GM13977 (cell line): ENCODE results near the gene RRAGB.
A peak's percentile ranks its signal among the peaks of the same experiment; 100 is the strongest.

Source experiments
- DNase-seq: peaks from one replicate; pipeline ENCODE4 v3.0.0; 2012; ENCODE audit warnings: low spot score
- in situ Hi-C: fragments of 300-500 bp; cut with MboI; formaldehyde crosslinking; loops from one replicate; pipeline ENCODE4 v1.12.0; 2022; ENCODE audit warnings: low sequenced_read_pairs, low pct_unique_long_range_greater_than_20kb, mixed read lengths, inconsistent platforms; ENCODE audit not compliant: unreplicated experiment
- TF ChIP-seq, protein P1 (sequence below): IDR thresholded peaks from 2 replicates; pipeline ENCODE4 v1.5.1; 2012; ENCODE audit warnings: mild to moderate bottlenecking, control low read depth; ENCODE audit not compliant: insufficient read depth; ENCODE audit errors: extremely low read depth, missing control alignments

RRAGB gene

GRCh38 chrX:55709735-55710134, 7.8 kb upstream of the RRAGB start:
- no peak for DNase-seq
- TF ChIP-seq, protein P1, sequence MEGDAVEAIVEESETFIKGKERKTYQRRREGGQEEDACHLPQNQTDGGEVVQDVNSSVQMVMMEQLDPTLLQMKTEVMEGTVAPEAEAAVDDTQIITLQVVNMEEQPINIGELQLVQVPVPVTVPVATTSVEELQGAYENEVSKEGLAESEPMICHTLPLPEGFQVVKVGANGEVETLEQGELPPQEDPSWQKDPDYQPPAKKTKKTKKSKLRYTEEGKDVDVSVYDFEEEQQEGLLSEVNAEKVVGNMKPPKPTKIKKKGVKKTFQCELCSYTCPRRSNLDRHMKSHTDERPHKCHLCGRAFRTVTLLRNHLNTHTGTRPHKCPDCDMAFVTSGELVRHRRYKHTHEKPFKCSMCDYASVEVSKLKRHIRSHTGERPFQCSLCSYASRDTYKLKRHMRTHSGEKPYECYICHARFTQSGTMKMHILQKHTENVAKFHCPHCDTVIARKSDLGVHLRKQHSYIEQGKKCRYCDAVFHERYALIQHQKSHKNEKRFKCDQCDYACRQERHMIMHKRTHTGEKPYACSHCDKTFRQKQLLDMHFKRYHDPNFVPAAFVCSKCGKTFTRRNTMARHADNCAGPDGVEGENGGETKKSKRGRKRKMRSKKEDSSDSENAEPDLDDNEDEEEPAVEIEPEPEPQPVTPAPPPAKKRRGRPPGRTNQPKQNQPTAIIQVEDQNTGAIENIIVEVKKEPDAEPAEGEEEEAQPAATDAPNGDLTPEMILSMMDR, result no peak
- in situ Hi-C loops, result loop anchor here (25.0 kb wide), 1 partner anchor 103 kb away; no protein-coding TSS in a partner anchor

- TF ChIP-seq, protein P1, result no peak
- no peak for DNase-seq
- in situ Hi-C loops, result loop anchor here (25.0 kb wide), 1 partner anchor 102 kb away; no protein-coding TSS in a partner anchor
Observed at GRCh38 chrX:55710701-55711100, 6.8 kb upstream of the RRAGB start.

DNA sequence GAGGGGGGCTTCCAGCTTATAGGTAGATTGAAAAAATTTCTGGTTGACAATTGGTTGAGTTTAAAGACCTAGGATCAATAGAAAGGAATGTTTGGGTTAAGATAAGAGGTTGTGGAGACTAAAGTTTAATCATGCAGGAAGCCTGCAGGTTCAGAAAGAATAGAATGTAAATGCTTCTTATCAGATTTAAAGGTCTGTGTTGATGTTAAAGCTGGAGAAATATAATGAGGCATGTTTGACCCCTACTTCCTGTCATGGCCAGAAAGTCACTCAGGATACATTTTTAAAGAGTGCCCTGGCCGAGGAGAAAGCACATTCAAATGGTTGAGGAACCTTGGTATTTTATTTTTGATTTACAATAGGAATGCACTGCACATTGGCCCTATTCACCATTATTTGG, 3.9 kb upstream of the RRAGB start:
- DNase-seq, result no peak
- in situ Hi-C loops, result loop anchor here (25.0 kb wide), 1 partner anchor 99 kb away; no protein-coding TSS in a partner anchor
- TF ChIP-seq, protein P1, result no peak

DNA sequence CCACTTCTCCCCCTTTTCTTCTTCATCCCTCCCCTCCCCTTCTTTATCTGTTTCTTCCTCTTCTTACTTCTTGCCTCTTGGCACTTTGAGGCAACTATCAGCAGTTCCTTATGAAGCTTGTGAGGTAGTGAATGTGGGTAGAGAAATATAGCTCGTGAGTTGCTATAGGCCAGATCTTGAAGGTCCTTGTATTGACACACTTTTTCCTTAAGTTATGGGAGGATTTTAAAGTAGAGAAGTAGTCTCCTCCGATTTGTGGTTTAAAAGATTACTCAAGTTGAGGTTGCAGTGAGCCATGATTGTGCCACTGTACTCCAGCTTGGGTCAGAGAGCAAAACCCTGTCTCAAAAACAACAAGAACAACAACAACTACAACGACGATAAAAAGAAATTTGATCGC, 3.4 kb upstream of the RRAGB start:
- no peak for DNase-seq
- in situ Hi-C loops, result loop anchor here (25.0 kb wide), 1 partner anchor 98 kb away; no protein-coding TSS in a partner anchor
- TF ChIP-seq, protein P1, result no peak

DNA sequence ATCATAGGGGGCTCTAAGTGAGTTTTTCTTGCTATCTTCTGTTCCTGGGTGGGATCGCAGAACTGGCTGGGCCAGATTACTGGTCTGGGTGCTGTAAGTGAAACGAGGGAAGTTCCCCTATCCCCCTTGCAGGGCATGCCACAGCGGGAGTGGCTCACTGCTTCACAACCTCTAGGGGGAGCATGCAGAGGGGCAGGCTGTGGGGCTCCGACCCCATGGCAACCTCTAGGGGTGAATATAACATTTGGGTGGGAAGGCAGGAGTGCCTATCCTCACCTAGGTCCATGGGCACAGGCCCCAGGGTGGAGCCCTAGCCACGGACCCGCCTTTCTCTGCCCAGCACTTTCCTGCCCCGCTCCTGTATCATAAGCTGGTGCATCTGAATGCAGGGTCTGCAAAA, 1.7 kb upstream of the RRAGB start:
- DNase-seq, result no peak
- in situ Hi-C loops, result loop anchor here (25.0 kb wide), 1 partner anchor 96 kb away; no protein-coding TSS in a partner anchor
- TF ChIP-seq, protein P1, result peak; percentile 8

DNA sequence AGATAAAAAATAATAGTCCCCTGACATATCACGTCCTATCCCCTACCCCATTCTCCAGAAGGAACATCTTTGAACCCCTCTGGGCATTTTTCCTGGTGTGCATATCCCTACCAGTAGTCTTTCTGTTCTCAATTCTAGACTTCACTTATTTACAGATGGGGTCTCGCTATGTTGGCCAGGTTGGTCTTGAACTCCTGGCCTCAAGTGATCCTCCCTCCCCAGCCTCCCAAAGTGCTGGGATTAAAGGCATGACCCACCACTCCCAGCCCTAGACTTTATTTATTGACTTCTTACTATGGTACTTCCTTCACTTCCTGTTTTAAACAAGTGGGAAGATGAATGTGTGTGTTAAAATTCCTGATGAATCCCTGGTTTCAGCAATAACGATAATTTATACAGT, 612 bp upstream of the RRAGB start:
- TF ChIP-seq, protein P1, result no peak
- in situ Hi-C loops, result loop anchor here (25.0 kb wide), 1 partner anchor 95 kb away; no protein-coding TSS in a partner anchor
- no peak for DNase-seq

DNA sequence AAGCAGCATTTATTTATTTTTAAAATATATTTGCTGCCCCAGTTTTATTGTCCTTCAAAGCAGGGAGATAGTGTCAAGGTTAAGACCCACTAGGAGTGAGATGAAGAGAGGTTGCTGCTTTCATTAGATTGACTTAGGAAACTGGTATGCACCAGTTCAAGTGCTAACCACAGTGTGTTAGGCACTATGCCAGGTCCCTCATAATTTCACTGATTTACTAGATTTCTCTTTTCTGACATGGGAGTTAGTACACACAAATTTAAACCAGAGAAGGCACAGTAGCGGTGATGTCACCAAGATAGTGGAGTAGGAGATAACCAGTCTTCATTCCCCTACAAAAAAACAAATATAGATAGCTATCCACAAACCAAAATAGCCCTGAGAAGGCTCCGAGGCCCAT, 14.3 kb downstream of the RRAGB start:
- in situ Hi-C loops, result loop anchor here (25.0 kb wide), 2 partner anchors 180 to 1005 kb away; partner anchors contain the start of gene NBDY
- TF ChIP-seq, protein P1, result no peak

More for the DNA sequence above, 14.3 kb downstream of the RRAGB start:
- no peak for DNase-seq
